ENCODE results near the gene DGLUCY. TPM values are rescaled to one million over a fixed set of nuclear protein-coding genes. Genes with fewer than 3 reads are reported as not detected.

DGLUCY gene
- polyA plus RNA-seq, 3 donors, result 54.9 to 88.4 (median 66.0) TPM

DNA sequence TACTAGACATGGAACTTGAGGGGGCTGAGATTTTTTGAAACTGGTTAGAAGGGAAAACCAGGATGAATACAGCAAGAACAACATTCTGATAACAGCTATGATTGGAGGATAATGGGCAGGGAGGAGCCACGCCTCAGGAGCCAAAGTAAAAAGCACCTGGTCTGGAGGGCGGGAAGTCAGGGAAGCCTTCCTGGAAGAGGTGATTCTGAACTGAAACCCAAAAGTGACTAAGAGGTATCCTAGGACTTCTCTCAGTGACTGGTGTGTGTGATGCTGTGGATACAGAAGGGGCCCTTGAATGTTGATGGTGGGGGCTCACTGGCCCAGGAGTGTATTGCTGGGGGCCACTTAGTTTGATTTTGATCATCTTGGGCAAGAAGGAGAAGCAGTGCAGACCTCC lies 149.5 kb downstream of the DGLUCY start:
- TF ChIP-seq, protein P1, sequence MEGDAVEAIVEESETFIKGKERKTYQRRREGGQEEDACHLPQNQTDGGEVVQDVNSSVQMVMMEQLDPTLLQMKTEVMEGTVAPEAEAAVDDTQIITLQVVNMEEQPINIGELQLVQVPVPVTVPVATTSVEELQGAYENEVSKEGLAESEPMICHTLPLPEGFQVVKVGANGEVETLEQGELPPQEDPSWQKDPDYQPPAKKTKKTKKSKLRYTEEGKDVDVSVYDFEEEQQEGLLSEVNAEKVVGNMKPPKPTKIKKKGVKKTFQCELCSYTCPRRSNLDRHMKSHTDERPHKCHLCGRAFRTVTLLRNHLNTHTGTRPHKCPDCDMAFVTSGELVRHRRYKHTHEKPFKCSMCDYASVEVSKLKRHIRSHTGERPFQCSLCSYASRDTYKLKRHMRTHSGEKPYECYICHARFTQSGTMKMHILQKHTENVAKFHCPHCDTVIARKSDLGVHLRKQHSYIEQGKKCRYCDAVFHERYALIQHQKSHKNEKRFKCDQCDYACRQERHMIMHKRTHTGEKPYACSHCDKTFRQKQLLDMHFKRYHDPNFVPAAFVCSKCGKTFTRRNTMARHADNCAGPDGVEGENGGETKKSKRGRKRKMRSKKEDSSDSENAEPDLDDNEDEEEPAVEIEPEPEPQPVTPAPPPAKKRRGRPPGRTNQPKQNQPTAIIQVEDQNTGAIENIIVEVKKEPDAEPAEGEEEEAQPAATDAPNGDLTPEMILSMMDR (IDR thresholded peaks at IDR 0.05), result no peak
- no peak overlapping the region for H3K4me2 ChIP-seq (replicated peaks; ENCODE audit: extremely low read depth, low read length, poor library complexity, severe bottlenecking)

DNA sequence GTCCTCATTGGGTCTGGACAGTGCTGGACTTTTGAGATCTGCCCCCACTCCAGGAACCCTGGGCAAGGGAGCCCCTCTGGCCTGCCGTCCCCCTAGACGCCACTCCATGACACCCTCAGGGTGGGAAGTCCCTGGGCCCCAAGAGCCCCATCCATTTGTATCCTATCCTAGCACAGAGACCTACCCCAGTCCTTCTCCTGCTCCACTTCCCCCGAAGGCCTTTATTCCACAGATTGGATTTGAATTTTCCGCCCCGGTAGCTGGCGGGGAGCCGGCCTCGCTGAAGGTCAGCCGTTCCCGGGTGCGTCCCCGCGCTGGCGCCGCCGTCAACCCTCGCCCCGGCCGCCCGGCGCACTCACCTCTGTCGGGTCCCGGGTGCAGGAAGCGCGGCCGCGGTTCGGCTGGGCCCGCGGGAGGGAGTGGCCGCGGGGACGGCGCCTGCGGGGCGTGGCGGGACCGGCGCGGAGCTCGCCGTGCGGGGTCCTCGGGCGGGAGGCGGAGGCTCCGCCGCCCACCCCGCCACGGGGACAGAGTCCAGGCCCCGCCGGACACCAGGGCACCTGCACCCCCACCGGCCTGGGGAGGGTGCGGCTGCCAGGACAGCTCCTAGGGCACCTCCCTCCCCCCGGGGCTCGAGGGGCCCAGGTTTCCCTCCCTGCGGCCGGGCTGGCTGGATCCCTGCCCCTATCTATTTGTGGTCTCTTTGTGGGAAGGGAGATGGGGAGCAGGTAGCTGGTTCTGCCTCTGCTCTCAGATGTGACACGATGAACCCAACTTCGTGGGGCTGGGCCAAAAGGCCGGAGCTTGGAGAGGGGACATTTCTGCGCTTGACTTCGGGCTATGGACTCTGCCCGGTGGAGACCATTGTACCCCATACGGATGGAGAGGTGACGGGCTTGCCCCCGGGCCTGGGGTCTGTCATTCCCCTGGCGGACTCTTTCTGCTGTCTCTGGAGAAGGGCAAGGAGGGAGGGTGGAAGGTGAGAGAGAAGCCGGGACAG lies 150.6 kb downstream of the DGLUCY start:
- DNase-seq, result peak in 1 of 3 donors; percentile 13
- H3K27ac Mint-ChIP-seq, result no peak overlapping the region
- H3K27me3 Mint-ChIP-seq (ENCODE audit: low read depth in 3 of 3), result peaks cover 31 to 40% (median 37%) of the 10 kb centered on the region in 3 donors
- Histone ChIP-seq H3K79me2 (ENCODE audit: insufficient read depth, low read length) (no peaks in the 10 kb centered on the region), H2AFZ (ENCODE audit: insufficient read depth, low read depth, low read length, poor library complexity, severe bottlenecking) (no peak overlapping the region), H3K4me1 (ENCODE audit: control insufficient read depth in 1 of 2, insufficient read depth in 2 of 2, low read length in 2 of 2) (peaks cover 8 to 16% of the 10 kb centered on the region in 2 donors), H3K9me3 (replicated peaks in 1 of 2; ENCODE audit: control insufficient read depth in 1 of 2, insufficient read depth in 1 of 2, low read length in 2 of 2) (peaks cover 0 to 3% of the 10 kb centered on the region in 2 donors), H3K4me3 (replicated peaks in 1 of 3; ENCODE audit: low read depth in 2 of 3, low read length in 3 of 3) (peak overlapping the region in 1 of 3 experiments; percentile 43), H3K9ac (ENCODE audit: insufficient read depth, low read length, poor library complexity, severe bottlenecking) (peak overlapping the region; percentile 29), H3K27me3 (ENCODE audit: control insufficient read depth in 2 of 2, insufficient read depth in 2 of 2, low read length in 2 of 2) (peaks cover 27 to 37% of the 10 kb centered on the region in 2 donors), H3K4me2 (replicated peaks; ENCODE audit: extremely low read depth, low read length, poor library complexity, severe bottlenecking) (peak overlapping the region; percentile 59), H4K20me1 (ENCODE audit: insufficient read depth, low read length) (peaks cover 17% of the 10 kb centered on the region), H3K36me3 (replicated peaks in 1 of 2; ENCODE audit: control insufficient read depth in 1 of 2, insufficient read depth in 2 of 2, low read length in 2 of 2) (peaks cover 2 to 5% of the 10 kb centered on the region in 2 donors), H3K27ac (ENCODE audit: low read depth in 1 of 2, low read length in 2 of 2) (no peak overlapping the region)
- intact Hi-C loops (cut with micrococcal nuclease), result no loop called here
- H3K36me3 Mint-ChIP-seq, result peaks cover 18 to 23% of the 10 kb centered on the region in 2 donors
- H3K4me3 Mint-ChIP-seq, result peak overlapping the region; percentile 64 to 86
- WGBS (ENCODE audit: insufficient coverage), result 8% methylated on average over 53 of the region's 69 CpGs
- H3K9me3 Mint-ChIP-seq, result peaks cover 2 to 7% (median 4%) of the 10 kb centered on the region in 7 donors
- TF ChIP-seq, protein P1 (IDR thresholded peaks at IDR 0.05), result no peak
- peaks cover 15% of the 10 kb centered on the region for H3K4me1 Mint-ChIP-seq

More for the DNA sequence above, 149.5 kb downstream of the DGLUCY start:
- no peak for DNase-seq
- peaks cover 8 to 16% of the 10 kb centered on the region in 2 donors for H3K4me1 ChIP-seq (ENCODE audit: control insufficient read depth in 1 of 2, insufficient read depth in 2 of 2, low read length in 2 of 2)
- H3K4me3 ChIP-seq (replicated peaks in 1 of 3; ENCODE audit: low read depth in 2 of 3, low read length in 3 of 3), result no peak overlapping the region
- Mint-ChIP-seq H3K4me1 (peaks cover 15% of the 10 kb centered on the region), H3K9me3 (peaks cover 2 to 7% (median 4%) of the 10 kb centered on the region in 7 donors), H3K4me3 (peak overlapping the region in 1 of 2 donors; percentile 86), H3K27me3 (ENCODE audit: low read depth in 3 of 3) (peaks cover 31 to 45% (median 38%) of the 10 kb centered on the region in 3 donors), H3K27ac (no peak overlapping the region), H3K36me3 (peaks cover 10 to 17% of the 10 kb centered on the region in 2 donors)
- peaks cover 0 to 3% of the 10 kb centered on the region in 2 donors for H3K9me3 ChIP-seq (replicated peaks in 1 of 2; ENCODE audit: control insufficient read depth in 1 of 2, insufficient read depth in 1 of 2, low read length in 2 of 2)
- intact Hi-C loops (cut with micrococcal nuclease), result no loop called here
- H3K36me3 ChIP-seq (replicated peaks in 1 of 2; ENCODE audit: control insufficient read depth in 1 of 2, insufficient read depth in 2 of 2, low read length in 2 of 2), result no peaks in the 10 kb centered on the region
- no peaks in the 10 kb centered on the region for H3K79me2 ChIP-seq (ENCODE audit: insufficient read depth, low read length)
- peaks cover 27 to 39% of the 10 kb centered on the region in 2 donors for H3K27me3 ChIP-seq (ENCODE audit: control insufficient read depth in 2 of 2, insufficient read depth in 2 of 2, low read length in 2 of 2)
- H4K20me1 ChIP-seq (ENCODE audit: insufficient read depth, low read length), result peaks cover 12% of the 10 kb centered on the region
- no peak overlapping the region for H3K27ac ChIP-seq (ENCODE audit: low read depth in 1 of 2, low read length in 2 of 2)
- WGBS (ENCODE audit: insufficient coverage), result 100% methylated on average over 2 of the region's 2 CpGs
- H3K9ac ChIP-seq (ENCODE audit: insufficient read depth, low read length, poor library complexity, severe bottlenecking), result no peak overlapping the region
- no peak overlapping the region for H2AFZ ChIP-seq (ENCODE audit: insufficient read depth, low read depth, low read length, poor library complexity, severe bottlenecking)
